Activated CD4-positive, alpha-beta T cell treated with anti-CD3 and anti-CD28 coated beads, Interleukin-2, amount 50 U/mL, for 16 hours (primary cell): Measurements from ENCODE around the gene HAT1.
"Not testable (repeated sequence)": the region's sequence is repeated elsewhere in the genome, so short reads cannot be mapped to it uniquely, and the experiment has no call there.

Experiments used
- DNase-seq: peaks from one replicate; pipeline ENCODE4 v3.0.0-alpha.2; 2020

HAT1 gene, protein sequence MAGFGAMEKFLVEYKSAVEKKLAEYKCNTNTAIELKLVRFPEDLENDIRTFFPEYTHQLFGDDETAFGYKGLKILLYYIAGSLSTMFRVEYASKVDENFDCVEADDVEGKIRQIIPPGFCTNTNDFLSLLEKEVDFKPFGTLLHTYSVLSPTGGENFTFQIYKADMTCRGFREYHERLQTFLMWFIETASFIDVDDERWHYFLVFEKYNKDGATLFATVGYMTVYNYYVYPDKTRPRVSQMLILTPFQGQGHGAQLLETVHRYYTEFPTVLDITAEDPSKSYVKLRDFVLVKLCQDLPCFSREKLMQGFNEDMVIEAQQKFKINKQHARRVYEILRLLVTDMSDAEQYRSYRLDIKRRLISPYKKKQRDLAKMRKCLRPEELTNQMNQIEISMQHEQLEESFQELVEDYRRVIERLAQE

GRCh38 chr2:171922230-171923022, at the start of gene HAT1:
HAT1 (plus strand) TSS chr2:171922461; CDS start chr2:171922501, 40 bp downstream.
- peak; percentile 98 for DNase-seq

- no peak for DNase-seq
These were observed 47.7 kb upstream of the HAT1 start for GRCh38 chr2:171874517-171874916.

- no peak for DNase-seq
These were observed 47.3 kb upstream of the HAT1 start for GRCh38 chr2:171874963-171875362.

DNA sequence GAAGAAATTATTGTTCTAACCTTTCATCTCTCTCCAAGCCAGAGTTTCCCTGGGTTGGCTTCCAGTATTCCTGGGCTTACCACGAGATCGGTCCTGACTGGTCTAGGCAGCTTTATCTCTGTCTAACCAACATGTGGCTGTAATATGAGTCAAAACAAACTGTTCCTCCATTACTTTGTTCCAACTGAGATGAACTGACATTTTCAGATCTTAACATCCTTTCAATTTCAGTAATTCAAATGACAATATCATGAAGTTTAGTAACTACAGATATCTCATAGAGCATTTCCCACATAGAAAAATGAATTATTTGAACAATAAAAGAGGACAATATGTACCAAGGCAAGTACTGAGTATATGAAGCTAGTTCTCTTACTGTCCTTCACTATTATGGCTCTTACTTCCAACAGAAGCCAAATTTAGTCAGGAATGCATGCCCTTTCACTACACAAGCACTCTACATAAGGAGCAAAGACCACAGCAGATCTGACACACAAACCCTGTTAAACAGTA, 43.7 kb upstream of the HAT1 start:
- DNase-seq: peak; percentile 62

GRCh38 chr2:171879865-171880264, 42.4 kb upstream of the HAT1 start:
- no peak for DNase-seq

DNA sequence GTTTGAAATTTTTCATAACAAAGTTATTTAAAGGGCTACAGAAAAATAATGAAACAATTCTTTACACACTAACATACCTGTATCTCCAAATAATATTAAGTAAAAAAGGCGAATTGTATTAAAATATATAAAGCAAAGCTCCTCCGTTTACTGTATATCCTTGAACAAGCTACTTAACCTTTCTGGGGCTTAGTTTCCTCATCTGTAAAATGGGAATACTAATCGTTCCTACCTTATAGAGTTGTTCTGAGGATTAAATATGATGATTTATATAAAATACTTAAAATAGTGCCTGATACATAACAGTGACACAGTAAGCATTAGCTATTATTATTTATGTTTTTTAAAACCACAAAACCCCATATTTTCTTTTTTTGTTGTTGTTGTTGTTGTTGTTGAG, 41.5 kb upstream of the HAT1 start:
- no peak for DNase-seq

DNA sequence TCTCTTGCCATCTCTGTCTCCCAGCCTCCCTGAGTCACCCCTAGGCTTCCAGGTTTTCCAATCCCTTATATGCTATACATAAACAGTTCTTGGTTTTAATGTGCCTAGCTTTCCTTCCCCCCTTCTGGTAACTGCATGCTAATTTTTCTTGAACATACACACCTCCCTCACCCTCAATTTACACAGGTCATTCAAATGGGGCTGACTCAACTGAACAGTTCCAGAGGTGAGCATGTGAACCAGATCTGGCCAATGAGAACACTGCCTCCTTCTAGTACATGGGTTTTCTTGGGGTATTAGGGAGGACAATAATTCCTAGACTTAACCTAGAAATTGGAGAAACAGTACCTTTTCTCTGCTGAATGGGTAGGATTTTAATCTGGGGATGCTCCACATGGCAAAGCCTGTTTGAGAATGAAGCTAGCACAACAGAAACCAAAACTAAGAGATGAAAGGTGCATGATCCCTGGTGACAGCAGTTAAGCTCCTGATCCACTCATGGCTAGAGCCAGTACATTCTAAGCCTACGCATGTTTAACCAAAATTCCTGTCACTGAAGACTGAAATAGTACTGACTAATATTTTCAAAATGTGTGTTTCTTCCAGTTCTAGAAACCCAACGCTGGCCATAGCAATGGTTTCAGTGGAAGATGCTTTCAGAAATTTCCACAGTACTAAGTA, 40.0 kb upstream of the HAT1 start:
- DNase-seq: peak; percentile 35

DNA sequence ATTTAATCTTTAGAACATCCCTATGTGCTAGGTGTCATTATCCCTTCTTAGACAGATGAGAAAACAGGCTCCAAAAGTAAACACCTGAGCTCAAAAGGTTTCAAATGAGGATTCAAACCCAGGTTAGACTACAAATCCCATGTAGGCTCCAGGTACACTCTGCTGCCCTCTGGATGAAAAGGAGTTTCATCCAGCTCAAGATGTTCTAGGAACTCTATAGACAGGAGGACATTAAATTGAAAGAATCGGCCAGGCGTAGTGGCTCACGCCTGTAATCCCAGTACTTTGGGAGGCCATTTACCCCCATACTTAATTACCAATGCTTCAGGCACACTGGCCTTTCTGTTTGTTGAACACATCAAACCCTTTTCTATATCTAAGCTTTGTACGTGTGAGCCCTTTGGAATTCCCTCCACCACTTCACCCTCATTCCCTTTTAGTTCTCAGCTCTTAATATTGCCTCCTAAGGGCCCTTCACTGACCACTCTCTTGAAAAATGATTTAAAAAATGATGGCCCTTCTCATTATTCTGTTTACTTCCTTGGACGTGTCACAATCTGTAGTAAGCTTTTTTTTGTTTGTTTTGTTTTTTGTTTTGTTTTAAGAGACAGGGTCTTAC, 38.9 kb upstream of the HAT1 start:
- DNase-seq: no peak

DNA sequence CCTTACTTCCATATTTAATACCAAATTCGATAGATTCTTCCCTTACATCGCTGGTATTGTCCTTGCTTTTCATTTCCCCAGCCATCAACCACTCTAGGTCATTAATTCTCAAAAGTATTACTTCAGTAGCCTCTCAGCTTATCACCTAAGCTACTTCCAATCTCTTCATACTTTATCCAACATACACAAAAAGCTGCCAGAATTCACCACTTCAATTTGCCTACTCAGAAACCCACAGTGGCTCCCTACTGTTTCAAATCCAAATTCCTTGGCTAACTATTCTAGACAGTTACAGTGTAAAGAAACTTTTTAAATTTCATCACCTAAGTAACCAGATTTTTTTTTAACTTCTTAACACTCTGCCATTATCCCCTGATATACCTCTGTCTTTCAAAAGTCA, 32.9 kb upstream of the HAT1 start:
- DNase-seq: no peak

- DNase-seq: no peak
These were observed 32.5 kb upstream of the HAT1 start for GRCh38 chr2:171889808-171890207.

GRCh38 chr2:171893196-171893823, 29.0 kb upstream of the HAT1 start:
- no peak for DNase-seq

GRCh38 chr2:171893824-171894611, 28.2 kb upstream of the HAT1 start, which contains the start of gene SLC25A12:
SLC25A12 (minus strand) TSS chr2:171894244; CDS start chr2:171894214, 30 bp downstream.
- DNase-seq: peak; percentile 81

DNA sequence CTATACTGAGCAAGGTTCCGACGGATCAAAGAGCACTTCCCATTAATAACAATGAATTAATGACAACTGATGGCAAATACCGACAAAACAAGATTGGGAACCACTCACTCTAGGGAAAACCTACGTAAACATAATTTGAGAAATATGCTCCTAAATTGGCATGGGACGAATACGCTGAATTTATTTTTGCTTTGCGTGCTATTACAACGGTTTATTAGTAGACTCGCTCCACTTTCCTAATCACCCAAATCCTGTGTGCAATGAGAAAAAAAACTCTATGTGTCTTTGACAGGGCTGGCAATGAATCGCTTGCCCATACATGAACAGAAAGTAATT, 27.7 kb upstream of the HAT1 start:
- DNase-seq: no peak

DNA sequence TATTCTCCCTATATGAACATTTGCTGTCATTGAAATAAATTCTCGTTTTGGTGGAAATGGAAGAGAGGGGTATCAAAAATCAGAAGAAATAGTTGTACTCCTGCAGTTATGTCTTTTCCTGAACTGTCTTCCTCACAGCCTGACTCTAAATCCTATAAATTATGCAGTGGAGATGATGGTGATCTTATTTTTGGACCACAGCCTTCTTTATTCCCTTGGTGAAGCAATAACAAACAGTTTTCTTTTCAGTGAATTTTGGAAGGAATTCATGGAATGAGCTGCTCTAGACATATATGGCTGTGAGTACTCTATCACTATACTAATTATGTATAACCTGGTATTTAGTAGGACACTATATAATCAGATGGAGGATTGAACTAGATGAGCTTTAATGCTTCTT, 26.5 kb upstream of the HAT1 start:
- DNase-seq: no peak

GRCh38 chr2:171899623-171900282, 22.5 kb upstream of the HAT1 start:
- not testable (repeated sequence) for DNase-seq

DNA sequence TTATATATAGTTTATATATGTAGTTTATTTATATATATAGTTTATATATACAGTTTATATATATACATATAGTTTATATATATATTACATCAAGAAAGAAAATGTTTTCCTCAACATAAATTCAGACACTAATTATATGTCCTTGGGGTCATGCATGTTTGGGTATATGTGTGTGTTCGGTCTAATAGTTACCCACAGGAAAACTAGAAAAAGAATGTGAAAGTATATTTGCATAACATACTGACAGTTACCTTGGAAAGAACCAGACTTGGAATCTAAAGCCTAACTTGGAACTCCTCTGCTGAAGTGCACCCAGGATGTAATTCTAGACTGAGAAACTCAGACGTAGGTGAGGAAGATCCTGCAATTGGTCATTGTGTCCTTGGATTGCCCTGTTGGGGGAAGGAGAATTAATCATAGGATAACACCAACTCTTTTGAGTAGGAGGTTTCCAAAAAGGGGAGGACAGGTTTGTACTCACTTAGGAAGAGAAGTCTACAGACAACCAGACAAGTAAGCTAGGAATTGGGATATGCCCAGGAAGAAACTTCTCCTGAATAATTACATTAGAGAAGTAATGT, 19.3 kb upstream of the HAT1 start:
- no peak for DNase-seq

- DNase-seq: no peak
These were observed 14.0 kb upstream of the HAT1 start for GRCh38 chr2:171908235-171908634.

DNA sequence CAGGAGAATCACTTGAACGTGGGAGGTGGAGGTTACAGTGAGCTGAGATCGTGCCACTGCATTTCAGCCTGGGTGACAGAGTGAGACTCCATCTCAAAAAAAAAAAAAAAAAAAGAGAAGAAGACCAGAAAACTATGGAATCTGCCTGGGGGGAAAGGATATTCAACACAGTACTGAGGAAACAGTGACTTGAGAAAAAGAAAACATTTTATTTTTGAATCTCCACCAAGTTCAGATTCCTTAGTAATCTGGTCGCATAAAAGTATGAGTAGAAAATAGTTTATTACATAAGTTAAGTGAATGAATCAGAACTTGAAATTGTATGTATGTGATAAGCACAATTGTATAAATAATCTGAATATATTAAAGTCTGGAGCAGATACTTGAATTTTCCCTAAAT, 13.0 kb upstream of the HAT1 start:
- no peak for DNase-seq

- DNase-seq: peak; percentile 37
These were observed 11.8 kb upstream of the HAT1 start for GRCh38 chr2:171910494-171910893.

DNA sequence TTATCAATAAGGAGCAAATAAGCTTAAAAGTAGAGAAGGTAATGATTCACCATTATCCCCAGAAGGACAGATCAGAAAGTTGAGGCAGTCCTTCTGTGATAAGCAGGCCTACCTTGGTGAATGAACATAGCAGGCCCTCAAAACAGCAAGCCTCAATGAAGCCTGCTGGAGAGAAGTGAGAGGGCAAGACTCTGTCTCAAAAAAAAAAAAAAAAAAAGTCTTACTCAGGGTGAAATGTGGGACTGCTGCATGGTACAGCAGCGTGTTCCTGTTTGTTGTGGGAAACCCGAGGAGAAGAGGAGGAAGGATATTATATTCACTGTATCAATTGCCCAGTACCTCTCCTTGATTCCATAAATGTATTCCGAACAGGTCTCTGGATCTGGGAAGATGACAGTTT, 8.7 kb upstream of the HAT1 start:
- no peak for DNase-seq

GRCh38 chr2:171919453-171919852, 2.8 kb upstream of the HAT1 start:
- no peak for DNase-seq
